Heart left ventricle (tissue), 16 donors: ENCODE measurements around the gene MEN1. TPM values are rescaled to one million over a fixed set of nuclear protein-coding genes. Genes with fewer than 3 reads are reported as not detected.

ENCODE experiments used
- ATAC-seq, 4 donors: fragments of 200-7000 bp; cut with Tn5 transposase; one replicate each; pipeline ENCODE4 v1.9.1; 2020 to 2022; ENCODE audit warnings: moderate library complexity in 4 of 4, mild to moderate bottlenecking in 3 of 4, moderate number of reproducible peaks in 1 of 4
- DNase-seq, 5 donors: peaks; one replicate each; pipeline ENCODE4 v3.0.0-alpha.2; 2020
- H3K27ac ChIP-seq, 12 donors: fragments of 200-600 bp; sonication (generic) in 4 of 12; one replicate each; pipeline versions ENCODE4 v1.5.0 to v1.8.0; 2016 to 2022; ENCODE audit warnings: mild to moderate bottlenecking in 2 of 12
- H3K27me3 ChIP-seq, 9 donors: fragments of 200-600 bp; sonication (generic) in 2 of 9; one replicate each; pipeline versions ENCODE4 v1.5.1 to v1.8.0; 2016 to 2022; ENCODE audit warnings: mild to moderate bottlenecking in 3 of 9
- H3K36me3 ChIP-seq, 9 donors: fragments of 200-600 bp; sonication (generic) in 2 of 9; one replicate each; pipeline versions ENCODE4 v1.5.0 to v1.8.0; 2018 to 2022; ENCODE audit warnings: mild to moderate bottlenecking in 2 of 9
- H3K4me1 ChIP-seq, 12 donors: fragments of 200-600 bp; sonication (generic) in 4 of 12; one replicate each; pipeline versions ENCODE4 v1.5.0 to v1.8.0; 2016 to 2022; ENCODE audit warnings: mild to moderate bottlenecking in 3 of 12
- H3K4me3 ChIP-seq, 12 donors: fragments of 200-600 bp; sonication (generic) in 4 of 12; one replicate each; pipeline versions ENCODE4 v1.5.0 to v1.8.0; 2017 to 2022; ENCODE audit warnings: mild to moderate bottlenecking in 9 of 12, moderate library complexity in 4 of 12
- H3K9me3 ChIP-seq, 12 donors: fragments of 200-600 bp; sonication (generic) in 4 of 12; one replicate each; pipeline versions ENCODE4 v1.5.0 to v1.8.0; 2016 to 2022; ENCODE audit warnings: mild to moderate bottlenecking in 1 of 12
- POLR2A ChIP-seq, 2 donors: fragments of 450-650 bp; IDR thresholded peaks; one replicate each; pipeline ENCODE4 v1.6.1; 2017; ENCODE audit warnings: antibody characterized with exemption in 2 of 2, mild to moderate bottlenecking in 2 of 2, moderate library complexity in 2 of 2
- WGBS, 4 donors: extraction: QIAGEN DNeasy Blood & Tissue Kit in 2 of 4; methylation state at CpG; one replicate each; pipeline versions ENCODE4 v1.1.5 to v1.1.7; 2013 to 2018; 5-methylcytosine and 5-hydroxymethylcytosine counted together
- intact Hi-C, 10 donors: fragments of 100-400 bp; cut with DNase I; formaldehyde crosslinking; loops; one replicate each; pipeline versions ENCODE4 v1.11.1 to v1.14.2; 2022
- polyA plus RNA-seq, 2 donors: library from polyadenylated mRNA; stranded (reverse); fragments of 200-250 nt; gene quantifications; one replicate each; pipeline ENCODE4 v1.2.3, GENCODE V29; 2013
- total RNA-seq, 9 donors: library from RNA; depleted of rRNA in 2 of 9; stranded (reverse); fragments of >200 nt in 2 of 9; fragmentation: NEBNext Ultra II Directional in 3 of 9; extraction: Animal tissue kit (Norgen Biotek cat#: 25700) in 3 of 9; gene quantifications; one replicate each; pipeline versions ENCODE4 v1.1.0 to v1.2.4, GENCODE V29; 2016 to 2023
- TF ChIP-seq, protein P1 (sequence below), 12 donors: fragments of 200-600 bp; sonication (generic) in 4 of 12; IDR thresholded peaks; one replicate each; pipeline versions ENCODE4 v1.5.0 to v1.8.0; 2018 to 2022; ENCODE audit warnings: antibody characterized with exemption in 12 of 12, mild to moderate bottlenecking in 5 of 12
- donor health status: ischemic (EF 13 %, LVEDD 7.1; RV severe dilation, severe dysfunction).
- donor health status: healthy with polysubstance abuse.
- donor health status: DM: no; HTN: yes; CAD: no.
- donor health status: DM: no; HTN: no; CAD: no.
- donor health status: ischemic (EF 25% LVEDD 6.9; RV normal size, moderate dysfunction).
- donor health status: ischemic (EF 25% LVEDD 5.7; RV mildly dilated, moderate dysfunction).
- donor health status: healthy.
- donor health status: DM: yes; HTN: yes; CAD: no.
- donor health status: ischemic (EF 35%, LVEDD 5.7; RV mildly dilated, moderate dysfunction).
- donor health status: nonischemic (EF 11% LVEDD 7.7; RV severe dilation, severe dysfunction).
- donor health status: DM: yes; HTN: yes; CAD: no.
- donor health status: PGD.
- donor health status: ischemic (EF 29% LVEDD 5.4; RV normal size, mild dysfunction).
- donor health status: nonischemic (EF 23%, LVEDD 6.1; RV moderate dilation, normal function).

MEN1 gene
- total and polyA plus RNA-seq, 11 donors: 6.6 to 15.2 (median 9.0) TPM

DNA sequence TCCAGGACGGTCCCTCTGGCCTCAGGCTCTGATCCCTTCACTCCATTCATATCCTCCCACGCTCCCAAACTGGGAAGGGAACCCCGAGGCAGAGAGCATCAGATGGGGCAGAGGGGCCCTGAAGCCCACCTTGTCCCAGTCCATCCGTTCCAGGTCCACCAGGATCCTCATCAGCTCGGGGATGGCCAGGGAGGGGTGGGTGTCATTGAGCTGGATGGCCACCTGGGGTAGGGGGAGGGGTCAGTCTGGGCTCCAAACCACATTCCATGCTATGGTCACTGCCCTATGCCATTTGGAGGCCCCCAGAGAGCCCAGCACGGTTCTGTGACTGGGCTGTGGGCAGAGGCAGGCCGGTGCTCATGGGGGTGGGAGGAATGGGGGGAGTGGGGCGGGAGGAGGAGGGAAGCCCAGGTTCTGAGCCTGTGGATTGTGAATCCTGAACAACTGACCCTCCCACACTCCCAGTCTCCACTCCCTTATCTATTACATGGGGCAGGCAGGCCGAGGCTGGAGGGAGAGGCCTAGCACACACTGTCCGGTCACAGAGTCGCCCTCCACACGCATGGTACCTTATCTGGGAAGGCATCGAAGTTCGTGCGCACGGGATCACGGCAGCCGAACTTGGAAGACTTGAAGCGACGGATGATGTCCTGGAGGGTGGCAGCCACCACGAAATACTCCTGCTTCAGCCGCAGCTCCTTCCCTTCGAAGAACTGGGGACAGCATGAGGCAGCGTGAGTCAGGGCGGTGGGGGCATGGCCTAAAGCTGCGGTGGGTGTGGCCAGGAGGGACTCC, 56.0 kb downstream of the MEN1 start:
- no peak for ATAC-seq
- Histone ChIP-seq H3K27ac (no peak overlapping the region), H3K27me3 (no peaks in the 10 kb centered on the region), H3K9me3 (no peaks in the 10 kb centered on the region), H3K36me3 (peaks cover 0 to 42% (median 18%) of the 10 kb centered on the region in 9 donors), H3K4me1 (peaks cover 0 to 10% (median 5%) of the 10 kb centered on the region in 12 donors), H3K4me3 (no peak overlapping the region)
- WGBS, 4 donors: 82 to 87% (median 85%) methylated on average over 22 to 26 of the region's 26 CpGs
- DNase-seq: no peak
- TF ChIP-seq, protein P1, sequence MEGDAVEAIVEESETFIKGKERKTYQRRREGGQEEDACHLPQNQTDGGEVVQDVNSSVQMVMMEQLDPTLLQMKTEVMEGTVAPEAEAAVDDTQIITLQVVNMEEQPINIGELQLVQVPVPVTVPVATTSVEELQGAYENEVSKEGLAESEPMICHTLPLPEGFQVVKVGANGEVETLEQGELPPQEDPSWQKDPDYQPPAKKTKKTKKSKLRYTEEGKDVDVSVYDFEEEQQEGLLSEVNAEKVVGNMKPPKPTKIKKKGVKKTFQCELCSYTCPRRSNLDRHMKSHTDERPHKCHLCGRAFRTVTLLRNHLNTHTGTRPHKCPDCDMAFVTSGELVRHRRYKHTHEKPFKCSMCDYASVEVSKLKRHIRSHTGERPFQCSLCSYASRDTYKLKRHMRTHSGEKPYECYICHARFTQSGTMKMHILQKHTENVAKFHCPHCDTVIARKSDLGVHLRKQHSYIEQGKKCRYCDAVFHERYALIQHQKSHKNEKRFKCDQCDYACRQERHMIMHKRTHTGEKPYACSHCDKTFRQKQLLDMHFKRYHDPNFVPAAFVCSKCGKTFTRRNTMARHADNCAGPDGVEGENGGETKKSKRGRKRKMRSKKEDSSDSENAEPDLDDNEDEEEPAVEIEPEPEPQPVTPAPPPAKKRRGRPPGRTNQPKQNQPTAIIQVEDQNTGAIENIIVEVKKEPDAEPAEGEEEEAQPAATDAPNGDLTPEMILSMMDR (IDR thresholded peaks at IDR 0.05): no peak
- no peak for TF ChIP-seq POLR2A (IDR thresholded peaks at IDR 0.05)
- intact Hi-C loops: no loop called here

Other genes with a start within 250 kb of the MEN1 start
- not detected for gene SLC22A12, start 219.3 kb downstream of the MEN1 start, total RNA-seq
- not detected for gene SLC22A12, start 219.3 kb downstream of the MEN1 start, polyA plus RNA-seq
- gene NRXN2, start 87.4 kb downstream of the MEN1 start, total RNA-seq: 1 to 10 TPM in 4 of 9 donors, under 1 TPM in 4, not detected in 1; 0.62 to 5.5 (median 1.3) TPM
- gene NRXN2, start 87.4 kb downstream of the MEN1 start, polyA plus RNA-seq: under 1 TPM; 0.42 to 0.65 TPM
- 10 to 100 TPM; 22.2 to 34.0 (median 28.1) TPM for gene RASGRP2, start 66.4 kb downstream of the MEN1 start, total RNA-seq
- 10 to 100 TPM; 16.2 to 78.9 TPM for gene RASGRP2, start 66.4 kb downstream of the MEN1 start, polyA plus RNA-seq
- gene PYGM, start 50.6 kb downstream of the MEN1 start, total RNA-seq: 100 to 1,000 TPM in 4 of 9 donors, 10 to 100 TPM in 5; 51.6 to 167 (median 89.9) TPM
- gene PYGM, start 50.6 kb downstream of the MEN1 start, polyA plus RNA-seq: 10 to 100 TPM; 10.3 to 71.8 TPM
- gene SF1, start 32.0 kb downstream of the MEN1 start, total RNA-seq: 100 to 1,000 TPM; 103 to 349 (median 157) TPM
- 10 to 100 TPM; 59.2 to 65.5 TPM for gene SF1, start 32.0 kb downstream of the MEN1 start, polyA plus RNA-seq
- 10 to 100 TPM in 3 of 9 donors, 1 to 10 TPM in 6; 7.0 to 27.5 (median 8.6) TPM for gene MAP4K2, start 7.3 kb downstream of the MEN1 start, total RNA-seq
- gene MAP4K2, start 7.3 kb downstream of the MEN1 start, polyA plus RNA-seq: 1 to 10 TPM; 7.8 to 9.5 TPM
- gene CDC42BPG, start 34.1 kb upstream of the MEN1 start, total RNA-seq: under 1 TPM in 8 of 9 donors, not detected in 1; 0.12 to 0.50 (median 0.26) TPM
- under 1 TPM; 0.12 to 0.15 TPM for gene CDC42BPG, start 34.1 kb upstream of the MEN1 start, polyA plus RNA-seq
- gene EHD1, start 68.1 kb upstream of the MEN1 start, total RNA-seq: 100 to 1,000 TPM in 1 of 9 donors, 10 to 100 TPM in 8; 38.2 to 102 (median 58.2) TPM
- 10 to 100 TPM; 27.9 to 50.4 TPM for gene EHD1, start 68.1 kb upstream of the MEN1 start, polyA plus RNA-seq
- gene ATG2A, start 106.7 kb upstream of the MEN1 start, total RNA-seq: 10 to 100 TPM; 11.4 to 38.5 (median 18.4) TPM
- gene ATG2A, start 106.7 kb upstream of the MEN1 start, polyA plus RNA-seq: 10 to 100 TPM; 12.8 to 16.1 TPM
- gene PPP2R5B, start 114.1 kb upstream of the MEN1 start, total RNA-seq: 10 to 100 TPM; 17.5 to 32.5 (median 22.3) TPM
- gene PPP2R5B, start 114.1 kb upstream of the MEN1 start, polyA plus RNA-seq: 10 to 100 TPM; 27.1 to 34.3 TPM
- gene GPHA2, start 125.3 kb upstream of the MEN1 start, total RNA-seq: under 1 TPM in 1 of 9 donors, not detected in 8; 0.48 TPM
- gene GPHA2, start 125.3 kb upstream of the MEN1 start, polyA plus RNA-seq: not detected
- gene MAJIN, start 161.6 kb upstream of the MEN1 start, total RNA-seq: not detected
- gene MAJIN, start 161.6 kb upstream of the MEN1 start, polyA plus RNA-seq: not detected
- gene BATF2, start 186.4 kb upstream of the MEN1 start, total RNA-seq: 10 to 100 TPM in 1 of 9 donors, 1 to 10 TPM in 7, under 1 TPM in 1; 0.87 to 33.4 (median 1.5) TPM
- gene BATF2, start 186.4 kb upstream of the MEN1 start, polyA plus RNA-seq: 1 to 10 TPM; 1.6 to 2.0 TPM
- gene ARL2, start 203.6 kb upstream of the MEN1 start, total RNA-seq: 100 to 1,000 TPM in 7 of 9 donors, 10 to 100 TPM in 2; 90.3 to 241 (median 116) TPM
- 100 to 1,000 TPM; 126 to 158 TPM for gene ARL2, start 203.6 kb upstream of the MEN1 start, polyA plus RNA-seq
- gene SNX15, start 216.9 kb upstream of the MEN1 start, total RNA-seq: 10 to 100 TPM; 12.7 to 33.0 (median 17.9) TPM
- gene SNX15, start 216.9 kb upstream of the MEN1 start, polyA plus RNA-seq: 10 to 100 TPM; 14.8 to 29.5 TPM
- 1 to 10 TPM; 4.3 to 9.1 (median 6.2) TPM for gene SAC3D1, start 230.7 kb upstream of the MEN1 start, total RNA-seq
- 10 to 100 TPM in 1 of 2 donors, 1 to 10 TPM in 1; 4.8 to 14.6 TPM for gene SAC3D1, start 230.7 kb upstream of the MEN1 start, polyA plus RNA-seq
- 1 to 10 TPM; 2.6 to 7.4 (median 3.4) TPM for gene NAALADL1, start 248.0 kb upstream of the MEN1 start, total RNA-seq
- 1 to 10 TPM; 2.7 to 7.4 TPM for gene NAALADL1, start 248.0 kb upstream of the MEN1 start, polyA plus RNA-seq